Mononuclear cell (primary cell): ENCODE results near the gene RGR. TPM values are rescaled to one million over a fixed set of nuclear protein-coding genes. Genes with fewer than 3 reads are reported as not detected.

Experiments
- H3K27me3 ChIP-seq: 2 replicates; pipeline ENCODE4 v1.6.0; 2011; ENCODE audit warnings: low read length, control low read depth; ENCODE audit not compliant: insufficient read depth
- H3K4me1 ChIP-seq: 2 replicates; pipeline ENCODE4 v1.5.1; 2011; ENCODE audit warnings: mild to moderate bottlenecking, low read length, control low read depth; ENCODE audit not compliant: insufficient read depth
- H3K4me3 ChIP-seq: 2 replicates; pipeline ENCODE4 v1.5.1; 2011; ENCODE audit warnings: mild to moderate bottlenecking, low read length, moderate library complexity
- H3K9me3 ChIP-seq: 2 replicates; pipeline ENCODE4 v1.5.1; 2011; ENCODE audit warnings: low read depth, mild to moderate bottlenecking, control low read depth, low read length
- total RNA-seq: library from RNA; depleted of rRNA; stranded (reverse); fragments of >200 nt; gene quantifications from one replicate; pipeline ENCODE4 v1.2.3, GENCODE V29; 2012

Gene RGR
- total RNA-seq, 1 donor, result not detected

- Histone ChIP-seq H3K9me3 (no peaks in the 10 kb centered on the region), H3K4me1 (no peaks in the 10 kb centered on the region), H3K4me3 (no peak overlapping the region), H3K27me3 (peaks cover 3% of the 10 kb centered on the region)
These were observed 10.4 kb upstream of the RGR start for GRCh38 chr10:84234479-84234878.

- Histone ChIP-seq H3K9me3 (no peaks in the 10 kb centered on the region), H3K4me3 (no peak overlapping the region), H3K4me1 (no peaks in the 10 kb centered on the region), H3K27me3 (peaks cover 3% of the 10 kb centered on the region)
These were observed 9.8 kb upstream of the RGR start for GRCh38 chr10:84235096-84235495.

- H3K4me1 ChIP-seq, result no peaks in the 10 kb centered on the region
- H3K27me3 ChIP-seq, result peaks cover 3% of the 10 kb centered on the region
- H3K9me3 ChIP-seq, result no peaks in the 10 kb centered on the region
- no peak overlapping the region for H3K4me3 ChIP-seq
These were observed 8.1 kb upstream of the RGR start for GRCh38 chr10:84236807-84237198.

- no peak overlapping the region for H3K4me3 ChIP-seq
- no peaks in the 10 kb centered on the region for H3K9me3 ChIP-seq
- no peaks in the 10 kb centered on the region for H3K4me1 ChIP-seq
- peaks cover 3% of the 10 kb centered on the region for H3K27me3 ChIP-seq
These were observed 7.4 kb upstream of the RGR start for GRCh38 chr10:84237199-84238051.

GRCh38 chr10:84238909-84239308 is 5.9 kb upstream of the RGR start:
- no peaks in the 10 kb centered on the region for H3K9me3 ChIP-seq
- H3K4me3 ChIP-seq, result no peak overlapping the region
- H3K4me1 ChIP-seq, result no peaks in the 10 kb centered on the region
- H3K27me3 ChIP-seq, result peaks cover 3% of the 10 kb centered on the region

GRCh38 chr10:84241185-84241790 is 3.6 kb upstream of the RGR start, which contains the start of gene LRIT1:
TSS of gene LRIT1 (minus strand) at chr10:84241546. CDS start at chr10:84241439, 107 bp downstream.
- peaks cover 3% of the 10 kb centered on the region for H3K27me3 ChIP-seq
- H3K9me3 ChIP-seq, result no peaks in the 10 kb centered on the region
- H3K4me1 ChIP-seq, result no peaks in the 10 kb centered on the region
- H3K4me3 ChIP-seq, result no peak within 1 kb of the TSS

- no peak overlapping the region for H3K4me3 ChIP-seq
- no peaks in the 10 kb centered on the region for H3K4me1 ChIP-seq
- no peaks in the 10 kb centered on the region for H3K27me3 ChIP-seq
- no peaks in the 10 kb centered on the region for H3K9me3 ChIP-seq
These were observed 1.1 kb upstream of the RGR start for GRCh38 chr10:84243759-84244158.

- Histone ChIP-seq H3K9me3 (no peaks in the 10 kb centered on the region), H3K27me3 (no peaks in the 10 kb centered on the region), H3K4me1 (no peaks in the 10 kb centered on the region), H3K4me3 (no peak overlapping the region)
These were observed 2.6 kb downstream of the RGR start for GRCh38 chr10:84247496-84247895.

GRCh38 chr10:84248794-84249193 is 3.9 kb downstream of the RGR start:
- H3K27me3 ChIP-seq, result no peaks in the 10 kb centered on the region
- H3K4me1 ChIP-seq, result no peaks in the 10 kb centered on the region
- H3K4me3 ChIP-seq, result no peak overlapping the region
- no peaks in the 10 kb centered on the region for H3K9me3 ChIP-seq

GRCh38 chr10:84254552-84255478 is 10.0 kb downstream of the RGR start:
- no peaks in the 10 kb centered on the region for H3K9me3 ChIP-seq
- no peaks in the 10 kb centered on the region for H3K27me3 ChIP-seq
- H3K4me1 ChIP-seq, result no peaks in the 10 kb centered on the region
- H3K4me3 ChIP-seq, result no peak overlapping the region

GRCh38 chr10:84256510-84257342 is 11.9 kb downstream of the RGR start:
- Histone ChIP-seq H3K4me1 (no peaks in the 10 kb centered on the region), H3K27me3 (no peaks in the 10 kb centered on the region), H3K9me3 (no peaks in the 10 kb centered on the region), H3K4me3 (no peak overlapping the region)

GRCh38 chr10:84257343-84258020 is 12.6 kb downstream of the RGR start:
- Histone ChIP-seq H3K27me3 (no peaks in the 10 kb centered on the region), H3K9me3 (no peaks in the 10 kb centered on the region), H3K4me1 (no peaks in the 10 kb centered on the region), H3K4me3 (no peak overlapping the region)

- no peak overlapping the region for H3K4me3 ChIP-seq
- no peaks in the 10 kb centered on the region for H3K27me3 ChIP-seq
- H3K4me1 ChIP-seq, result no peaks in the 10 kb centered on the region
- H3K9me3 ChIP-seq, result no peaks in the 10 kb centered on the region
These were observed 13.3 kb downstream of the RGR start for GRCh38 chr10:84258034-84258695.
